Measurements from ENCODE around the gene ABHD8. TPM values are rescaled to one million over a fixed set of nuclear protein-coding genes. Genes with fewer than 3 reads are reported as not detected.

The ABHD8 gene
- total and polyA plus RNA-seq, 2 of the 13 experiments (the other 11 are each of a cell fraction or from before 2014, with no cell fraction given) = 6.3 to 7.2 TPM

GRCh38 chr19:17243830-17244617 lies 59.2 kb downstream of the ABHD8 start (continued):
- TF ChIP-seq ZNF503 (CRISPR knock-in tag; IDR thresholded peaks at IDR 0.05) (peak; percentile 75; the same call in 1 of the 2 replicates), SNAPC5 (CRISPR knock-in tag; IDR thresholded peaks at IDR 0.05; ENCODE audit: borderline replicate concordance) (no peak), ZNF512B (CRISPR knock-in tag; IDR thresholded peaks at IDR 0.05; ENCODE audit: borderline replicate concordance) (0 out of 2 replicates have a peak, but pooled peaks have one; percentile 56), KAT2B (IDR thresholded peaks at IDR 0.05; ENCODE audit: borderline replicate concordance, low read depth, low read length) (peak; percentile 82), ZNF713 (CRISPR knock-in tag; IDR thresholded peaks at IDR 0.05) (no peak), ZNF235 (CRISPR knock-in tag; IDR thresholded peaks at IDR 0.05; ENCODE audit: borderline replicate concordance) (no peak), CEBPZ (IDR thresholded peaks at IDR 0.05; ENCODE audit: low read length) (no peak), PATZ1 (CRISPR knock-in tag; IDR thresholded peaks at IDR 0.05) (peak; percentile 88), ARID3A (IDR thresholded peaks at IDR 0.05; ENCODE audit: low read depth, low read length) (no peak), RFXANK (CRISPR knock-in tag; IDR thresholded peaks at IDR 0.05) (no peak), HOMEZ (CRISPR knock-in tag; IDR thresholded peaks at IDR 0.05; ENCODE audit: low read depth) (no peak), RBM22 (optimal IDR thresholded peaks at IDR 0.05; ENCODE audit: low read length) (no peak)
